ENCODE measurements around the gene UFD1.

Gene UFD1

GRCh38 chr22:19431649-19432132 is 47.3 kb downstream of the UFD1 start, which contains the start of gene HIRA:
TSS of gene HIRA (minus strand) at chr22:19431733. CDS start at chr22:19431476, 257 bp downstream.
- H3K4me3 ChIP-seq (replicated peaks in 1 of 2; ENCODE audit: low read depth in 2 of 2, low read length in 2 of 2): peak within 1 kb of the TSS; percentile 90 to 93
- TF ChIP-seq CTCF (IDR thresholded peaks at IDR 0.05; ENCODE audit: low read depth, low read length): no peak
- DNase-seq (ENCODE audit: low read depth in 2 of 2): peak; percentile 75 to 80

- DNase-seq (ENCODE audit: low read depth in 2 of 2): peak; percentile 26 to 38
- H3K4me3 ChIP-seq (replicated peaks in 1 of 2; ENCODE audit: low read depth in 2 of 2, low read length in 2 of 2): peak overlapping the region; percentile 90 to 93
- peak; percentile 27 for TF ChIP-seq CTCF (IDR thresholded peaks at IDR 0.05; ENCODE audit: low read depth, low read length)
These were observed 48.0 kb downstream of the UFD1 start for GRCh38 chr22:19430890-19431541.

DNA sequence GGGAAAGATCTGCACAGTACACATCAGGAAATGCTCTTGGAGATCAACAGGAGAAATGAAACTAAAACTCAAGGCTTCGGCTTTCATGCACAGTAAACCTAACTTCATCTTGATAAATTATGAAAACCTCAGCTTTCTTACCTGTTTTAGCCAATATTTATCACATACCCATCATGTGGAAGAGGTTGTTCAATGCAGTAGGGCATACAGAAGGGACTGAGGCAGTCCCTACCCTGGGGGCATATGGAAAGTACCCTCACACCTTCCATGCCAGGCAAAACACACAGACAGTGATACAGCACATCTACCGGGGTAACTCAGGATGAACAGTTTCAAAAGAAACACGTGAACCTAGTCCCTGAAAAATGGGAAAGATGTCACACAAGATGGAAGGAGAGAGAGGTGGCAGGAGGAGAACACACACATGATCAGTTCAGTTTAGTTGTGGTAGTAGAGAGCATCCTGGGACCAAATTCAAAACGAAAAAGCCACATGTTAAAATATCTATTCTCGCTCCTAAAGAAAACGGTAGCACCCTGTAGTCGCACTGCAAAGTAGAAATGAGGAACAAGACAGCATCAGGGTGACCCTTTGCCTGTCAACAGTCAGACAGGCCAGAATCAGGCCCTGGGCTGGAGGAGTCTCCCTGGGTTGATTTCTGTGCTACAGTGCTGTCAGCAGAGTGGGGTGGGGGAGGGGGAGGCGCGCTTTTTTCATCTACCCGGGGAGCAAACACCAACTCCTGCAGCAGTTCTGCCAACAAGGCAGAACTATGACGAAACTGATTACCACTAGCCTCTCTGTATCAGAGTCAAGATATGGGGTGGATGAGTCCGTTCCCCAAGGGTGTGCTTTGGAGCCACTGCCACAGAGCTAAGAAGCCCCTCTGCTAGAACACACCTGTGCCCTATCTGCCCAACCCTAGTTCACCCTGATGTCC is 48.8 kb downstream of the UFD1 start:
- peak overlapping the region; percentile 90 to 93 for H3K4me3 ChIP-seq (replicated peaks in 1 of 2; ENCODE audit: low read depth in 2 of 2, low read length in 2 of 2)
- peak; percentile 66 to 76 for DNase-seq (ENCODE audit: low read depth in 2 of 2)
- TF ChIP-seq CTCF (IDR thresholded peaks at IDR 0.05; ENCODE audit: low read depth, low read length): no peak

GRCh38 chr22:19424186-19424500 is 54.9 kb downstream of the UFD1 start:
- H3K4me3 ChIP-seq (replicated peaks in 1 of 2; ENCODE audit: low read depth in 2 of 2, low read length in 2 of 2): no peak overlapping the region
- no peak for TF ChIP-seq CTCF (IDR thresholded peaks at IDR 0.05; ENCODE audit: low read depth, low read length)
- DNase-seq (ENCODE audit: low read depth in 2 of 2): no peak

DNA sequence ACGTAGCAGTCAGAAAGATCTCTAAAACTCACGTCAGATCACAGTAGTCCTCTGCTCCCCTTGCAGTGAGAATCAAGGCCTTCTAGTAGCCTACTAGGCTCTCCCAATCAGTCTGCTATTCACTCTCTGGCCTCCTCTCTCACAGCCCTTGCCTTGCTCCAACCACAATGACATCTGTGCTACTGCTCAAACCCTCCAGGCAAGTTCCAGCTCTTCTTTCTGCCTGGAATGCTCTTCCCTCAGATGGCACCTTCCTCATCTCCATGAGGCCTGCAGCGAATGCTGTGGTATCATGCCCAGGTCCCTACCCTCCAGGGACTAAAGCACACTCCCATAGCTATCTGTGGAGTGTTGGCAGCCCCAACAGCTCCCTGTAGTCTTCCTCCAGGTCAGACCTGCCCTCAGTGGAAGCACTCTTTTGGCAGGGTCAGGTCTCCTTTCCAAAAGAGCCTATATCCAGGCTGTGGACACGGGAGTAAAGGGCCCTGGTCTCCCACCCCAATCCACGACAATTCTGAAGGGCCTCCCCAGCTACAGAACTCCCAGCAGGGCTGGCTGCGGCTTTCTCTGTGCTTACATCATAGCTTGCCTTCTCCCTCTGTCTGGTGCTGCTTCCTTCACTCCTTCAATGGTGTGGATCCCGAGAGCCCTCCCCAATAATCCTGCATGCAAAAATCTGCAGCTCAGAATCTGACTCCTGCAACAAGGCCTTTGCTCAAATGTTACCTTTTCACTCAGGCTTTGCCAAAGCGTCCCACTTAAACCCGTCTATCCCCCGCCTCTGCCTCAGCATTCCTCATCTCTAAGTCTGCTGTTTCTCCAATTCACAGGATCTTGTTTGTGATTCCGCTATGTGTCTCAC is 56.3 kb downstream of the UFD1 start:
- DNase-seq (ENCODE audit: low read depth in 2 of 2): no peak
- H3K4me3 ChIP-seq (replicated peaks in 1 of 2; ENCODE audit: low read depth in 2 of 2, low read length in 2 of 2): no peak overlapping the region
- no peak for TF ChIP-seq CTCF (IDR thresholded peaks at IDR 0.05; ENCODE audit: low read depth, low read length)

- TF ChIP-seq CTCF (IDR thresholded peaks at IDR 0.05; ENCODE audit: low read depth, low read length): no peak
These were observed 58.7 kb downstream of the UFD1 start for GRCh38 chr22:19420321-19420720.

More at GRCh38 chr22:19420321-19420720, 58.7 kb downstream of the UFD1 start:
- no peak for DNase-seq (ENCODE audit: low read depth in 2 of 2)
- H3K4me3 ChIP-seq (replicated peaks in 1 of 2; ENCODE audit: low read depth in 2 of 2, low read length in 2 of 2): no peak overlapping the region
